ENCODE measurements around the gene LONRF2.

LONRF2 gene

DNA sequence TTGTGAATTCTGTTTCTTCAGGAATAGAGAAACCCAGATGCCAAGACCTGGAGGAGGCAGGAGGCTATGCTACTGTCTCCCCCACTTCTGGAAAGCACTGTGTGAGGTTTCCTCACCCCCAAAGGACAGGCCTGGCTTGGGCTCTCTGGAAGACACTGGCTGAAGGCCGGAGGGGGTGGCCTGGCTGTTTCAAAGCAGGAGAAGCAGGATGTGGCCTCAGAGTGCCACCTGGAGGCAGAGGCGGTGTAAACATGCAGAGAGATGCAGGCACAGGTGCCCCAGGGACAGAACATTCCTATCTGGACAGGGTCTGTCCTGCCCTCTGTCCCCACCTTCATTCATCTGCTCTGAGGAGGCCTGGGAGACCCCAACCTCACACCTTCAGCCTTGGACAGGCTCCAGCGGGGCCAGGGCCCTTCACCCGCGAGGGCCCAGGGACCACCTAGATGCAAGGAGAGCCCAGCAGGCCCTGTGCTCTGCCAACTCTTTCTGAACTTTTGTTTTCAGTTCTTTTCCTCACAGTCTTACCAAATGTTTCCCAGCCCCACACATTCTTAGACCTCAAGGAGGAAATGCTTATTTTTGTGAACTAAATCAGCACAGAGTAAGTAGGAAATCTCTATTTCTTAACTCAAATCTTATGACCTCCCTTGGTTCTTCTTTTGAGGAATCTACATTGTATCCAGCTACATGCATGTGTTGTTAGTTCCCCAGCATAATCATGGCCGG lies 79.2 kb downstream of the LONRF2 start:
- FAIRE-seq (no peak), DNase-seq (ENCODE audit: insufficient read length, low spot score) (no peak)
- peak; percentile 57 for TF ChIP-seq CTCF (IDR thresholded peaks at IDR 0.05; ENCODE audit: insufficient read depth, missing control alignments)

GRCh38 chr2:100242476-100242875 lies 79.8 kb downstream of the LONRF2 start:
- FAIRE-seq (no peak), DNase-seq (ENCODE audit: insufficient read length, low spot score) (no peak)
- no peak for TF ChIP-seq CTCF (IDR thresholded peaks at IDR 0.05; ENCODE audit: insufficient read depth, missing control alignments)

DNA sequence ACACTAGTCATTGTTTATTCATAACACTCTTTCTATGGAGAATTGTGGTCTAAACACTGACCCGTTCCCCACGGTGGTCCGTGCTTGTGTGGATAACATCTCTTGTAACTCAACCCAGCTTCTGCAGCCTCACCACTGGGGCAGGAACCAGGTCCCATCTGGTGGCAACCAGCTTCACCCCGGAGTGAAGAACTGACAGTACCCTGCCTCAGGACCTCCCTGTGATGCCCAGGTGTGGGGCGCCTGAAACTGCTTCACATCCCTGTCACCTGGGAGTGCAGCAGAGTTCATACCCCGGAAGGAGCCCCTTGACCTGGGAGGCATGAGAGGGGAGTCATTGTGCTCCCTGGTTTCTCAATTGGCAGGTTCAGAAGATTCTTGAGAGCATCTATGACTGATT lies 81.1 kb downstream of the LONRF2 start:
- no peak for TF ChIP-seq CTCF (IDR thresholded peaks at IDR 0.05; ENCODE audit: insufficient read depth, missing control alignments)
- DNase-seq (ENCODE audit: insufficient read length, low spot score) (no peak), FAIRE-seq (no peak)

DNA sequence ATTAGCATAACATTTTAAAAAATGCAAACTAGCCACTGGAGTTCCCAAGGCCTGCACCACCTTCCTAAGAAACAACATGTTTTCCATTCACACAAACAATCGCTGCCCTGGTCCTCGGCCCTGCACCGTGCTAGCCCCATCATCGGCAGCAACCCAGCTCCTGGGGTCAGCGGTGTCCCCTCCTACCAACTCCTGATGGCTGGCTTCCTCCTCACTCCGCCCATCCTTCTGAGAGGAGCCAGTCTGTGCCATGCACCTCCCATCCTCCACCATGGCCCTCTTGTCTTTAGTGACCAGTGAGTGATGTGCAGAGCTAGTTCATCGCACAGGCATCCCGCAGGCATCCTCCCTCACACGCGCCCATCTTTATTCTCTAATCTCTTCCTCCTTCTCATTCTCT lies 81.9 kb downstream of the LONRF2 start:
- DNase-seq (ENCODE audit: insufficient read length, low spot score) (no peak), FAIRE-seq (no peak)
- no peak for TF ChIP-seq CTCF (IDR thresholded peaks at IDR 0.05; ENCODE audit: insufficient read depth, missing control alignments)

GRCh38 chr2:100239486-100240210 lies 82.7 kb downstream of the LONRF2 start:
- no peak for FAIRE-seq

GRCh38 chr2:100238471-100238870 lies 83.8 kb downstream of the LONRF2 start:
- DNase-seq (ENCODE audit: insufficient read length, low spot score): no peak
- no peak for FAIRE-seq
- TF ChIP-seq CTCF (IDR thresholded peaks at IDR 0.05; ENCODE audit: insufficient read depth, missing control alignments): no peak

More at GRCh38 chr2:100239486-100240210, 82.7 kb downstream of the LONRF2 start:
- DNase-seq (ENCODE audit: insufficient read length, low spot score): no peak
- TF ChIP-seq CTCF (IDR thresholded peaks at IDR 0.05; ENCODE audit: insufficient read depth, missing control alignments): no peak

- FAIRE-seq: no peak
- DNase-seq (ENCODE audit: insufficient read length, low spot score): no peak
- no peak for TF ChIP-seq CTCF (IDR thresholded peaks at IDR 0.05; ENCODE audit: insufficient read depth, missing control alignments)
Measured at GRCh38 chr2:100237770-100238169, 84.5 kb downstream of the LONRF2 start.
